T-helper 1 cell (primary cell): ENCODE data around the gene POM121C.
"Not testable (repeated sequence)": the region's sequence is repeated elsewhere in the genome, so short reads cannot be mapped to it uniquely, and the experiment has no call there.

ENCODE experiments used
- DNase-seq, 5 donors: peaks; one replicate each; pipeline ENCODE4 v3.0.0-alpha.2; 2012 to 2020

POM121C gene

DNA sequence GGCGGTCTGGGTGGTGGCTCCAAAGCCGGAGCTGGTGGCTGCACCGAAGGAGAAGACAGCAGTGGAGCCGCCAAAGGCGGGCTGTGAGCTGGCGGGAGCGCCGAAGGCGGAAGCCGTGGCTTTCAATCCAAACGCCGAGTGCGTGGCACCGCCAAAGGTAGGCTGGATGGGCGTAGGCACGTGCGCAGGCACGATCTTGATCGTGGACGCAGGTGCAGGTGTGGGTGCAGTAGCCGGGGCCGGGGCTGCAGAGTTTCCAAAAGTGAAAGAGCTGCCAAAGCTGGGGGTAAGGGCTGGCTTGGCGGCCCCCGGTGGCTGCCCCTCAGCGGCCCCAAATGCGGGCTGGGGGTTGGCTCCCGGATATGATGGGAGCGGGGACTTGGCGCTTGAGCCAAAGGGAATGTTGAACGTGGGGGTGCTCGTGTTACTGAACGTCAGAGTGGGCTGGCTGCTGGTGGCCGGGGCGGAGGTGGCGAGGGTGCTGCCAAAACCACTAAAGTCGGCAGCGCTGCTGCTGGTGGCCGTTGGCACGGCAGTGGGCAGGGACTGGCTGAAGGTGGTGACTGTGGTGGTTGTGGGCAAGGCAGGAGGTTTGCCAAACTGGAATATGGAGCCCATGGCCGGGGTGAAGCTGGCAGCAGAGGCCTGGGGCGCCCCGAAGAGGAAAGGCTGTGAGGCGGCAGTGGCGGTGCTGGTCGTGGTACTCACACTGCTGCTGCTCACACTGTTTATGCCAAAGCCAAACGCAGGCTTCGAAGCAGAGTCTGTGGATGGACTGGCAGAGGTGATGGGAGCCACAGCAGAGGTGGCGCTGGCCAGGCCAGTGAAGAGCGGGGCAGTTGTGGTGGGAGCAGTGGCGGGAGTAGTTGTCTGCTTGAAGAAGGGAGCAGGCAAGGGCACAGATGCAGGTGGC is 64.0 kb downstream of the POM121C start:
- not testable (repeated sequence) for DNase-seq

GRCh38 chr7:75420152-75420551 is 65.9 kb downstream of the POM121C start:
- DNase-seq: not testable (repeated sequence)

DNA sequence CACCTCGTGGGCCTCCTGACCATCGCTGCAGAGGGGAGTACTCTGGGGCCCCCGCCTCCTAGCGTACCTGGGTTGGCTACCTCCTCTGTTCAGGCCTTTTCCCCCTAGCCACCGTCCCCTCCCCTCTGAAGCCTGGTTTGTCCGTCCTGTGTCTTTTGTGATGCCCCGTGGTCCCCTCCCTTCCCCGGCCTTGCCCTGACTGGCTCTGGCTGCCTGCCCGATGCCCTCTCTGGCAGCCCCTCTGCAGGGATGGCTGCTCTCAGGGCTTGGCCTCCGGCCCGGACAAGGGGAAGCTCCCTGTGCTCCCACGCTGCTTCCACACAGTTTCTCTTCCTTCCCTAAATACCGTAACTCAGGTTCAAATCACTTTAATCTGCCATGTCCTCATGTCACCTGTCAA is 66.4 kb downstream of the POM121C start:
- not testable (repeated sequence) for DNase-seq

DNA sequence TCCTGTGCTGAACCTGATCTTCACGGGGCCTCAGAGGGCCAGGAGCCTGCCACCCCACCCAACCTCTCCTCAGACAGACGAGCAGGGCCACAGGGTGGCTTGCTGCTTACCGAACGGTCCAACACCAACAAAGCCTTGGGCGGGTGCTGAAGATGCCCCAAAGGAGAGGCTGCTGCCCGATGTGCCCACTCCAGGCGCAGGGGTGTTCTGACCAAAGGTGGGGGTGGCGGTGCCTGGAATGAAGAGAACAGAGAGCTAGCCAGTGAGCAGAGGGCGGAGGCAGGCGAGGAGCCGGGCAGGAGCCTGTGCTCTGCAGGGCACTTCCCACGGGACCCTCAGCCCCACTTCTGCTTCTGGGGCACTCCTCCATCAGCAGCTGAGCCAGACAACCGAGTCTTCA is 66.9 kb downstream of the POM121C start:
- DNase-seq: not testable (repeated sequence)

- DNase-seq: not testable (repeated sequence)
Measured at GRCh38 chr7:75418292-75418858, 67.7 kb downstream of the POM121C start.

DNA sequence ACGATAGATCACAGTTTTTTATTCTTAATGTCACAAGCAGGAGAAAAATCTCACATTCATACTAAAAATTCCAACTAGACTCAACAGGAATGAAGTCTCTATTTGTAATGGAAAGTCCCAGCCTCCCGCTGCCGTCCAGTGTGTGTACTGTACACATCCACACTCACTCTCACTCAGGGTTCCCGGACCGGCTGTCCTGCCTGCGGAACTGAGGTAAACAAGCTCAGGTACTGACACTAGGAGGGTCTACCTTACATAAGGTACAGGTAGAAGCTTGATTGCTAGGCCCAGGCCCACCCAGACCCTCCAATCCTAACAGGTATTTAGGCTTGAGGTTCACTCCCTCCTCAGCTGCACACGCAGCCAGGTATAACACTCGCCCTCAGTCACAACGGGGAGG is 69.3 kb downstream of the POM121C start:
- not testable (repeated sequence) for DNase-seq

GRCh38 chr7:75415829-75416373 is 70.2 kb downstream of the POM121C start:
- DNase-seq: not testable (repeated sequence)

DNA sequence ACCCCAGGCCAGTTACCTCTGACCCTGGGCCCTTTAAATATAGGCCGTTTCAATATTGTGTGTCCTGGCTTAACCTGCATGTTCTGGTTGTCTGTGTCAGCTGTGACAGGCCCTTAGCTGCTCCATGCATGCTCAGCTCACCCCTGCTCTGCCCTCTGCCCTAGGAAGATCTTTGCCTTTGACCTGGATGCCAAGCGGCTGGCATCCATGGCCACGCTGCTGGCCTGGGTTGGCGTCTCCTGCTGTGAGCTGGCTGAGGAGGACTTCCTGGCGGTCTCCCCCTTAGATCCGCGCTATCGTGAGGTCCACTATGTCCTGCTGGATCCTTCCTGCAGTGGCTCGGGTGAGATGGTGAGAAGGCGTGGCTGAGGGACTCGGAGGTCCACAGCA is 70.7 kb downstream of the POM121C start:
- DNase-seq: not testable (repeated sequence)

- DNase-seq: not testable (repeated sequence)
Measured at GRCh38 chr7:75414708-75415427, 71.2 kb downstream of the POM121C start.

GRCh38 chr7:75414204-75414603 is 71.9 kb downstream of the POM121C start:
- not testable (repeated sequence) for DNase-seq

GRCh38 chr7:75410823-75411173 is 75.3 kb downstream of the POM121C start:
- not testable (repeated sequence) for DNase-seq

- DNase-seq: not testable (repeated sequence)
Measured at GRCh38 chr7:75409880-75410822, 75.9 kb downstream of the POM121C start.

GRCh38 chr7:75404663-75405062 is 81.4 kb downstream of the POM121C start:
- DNase-seq: not testable (repeated sequence)

DNA sequence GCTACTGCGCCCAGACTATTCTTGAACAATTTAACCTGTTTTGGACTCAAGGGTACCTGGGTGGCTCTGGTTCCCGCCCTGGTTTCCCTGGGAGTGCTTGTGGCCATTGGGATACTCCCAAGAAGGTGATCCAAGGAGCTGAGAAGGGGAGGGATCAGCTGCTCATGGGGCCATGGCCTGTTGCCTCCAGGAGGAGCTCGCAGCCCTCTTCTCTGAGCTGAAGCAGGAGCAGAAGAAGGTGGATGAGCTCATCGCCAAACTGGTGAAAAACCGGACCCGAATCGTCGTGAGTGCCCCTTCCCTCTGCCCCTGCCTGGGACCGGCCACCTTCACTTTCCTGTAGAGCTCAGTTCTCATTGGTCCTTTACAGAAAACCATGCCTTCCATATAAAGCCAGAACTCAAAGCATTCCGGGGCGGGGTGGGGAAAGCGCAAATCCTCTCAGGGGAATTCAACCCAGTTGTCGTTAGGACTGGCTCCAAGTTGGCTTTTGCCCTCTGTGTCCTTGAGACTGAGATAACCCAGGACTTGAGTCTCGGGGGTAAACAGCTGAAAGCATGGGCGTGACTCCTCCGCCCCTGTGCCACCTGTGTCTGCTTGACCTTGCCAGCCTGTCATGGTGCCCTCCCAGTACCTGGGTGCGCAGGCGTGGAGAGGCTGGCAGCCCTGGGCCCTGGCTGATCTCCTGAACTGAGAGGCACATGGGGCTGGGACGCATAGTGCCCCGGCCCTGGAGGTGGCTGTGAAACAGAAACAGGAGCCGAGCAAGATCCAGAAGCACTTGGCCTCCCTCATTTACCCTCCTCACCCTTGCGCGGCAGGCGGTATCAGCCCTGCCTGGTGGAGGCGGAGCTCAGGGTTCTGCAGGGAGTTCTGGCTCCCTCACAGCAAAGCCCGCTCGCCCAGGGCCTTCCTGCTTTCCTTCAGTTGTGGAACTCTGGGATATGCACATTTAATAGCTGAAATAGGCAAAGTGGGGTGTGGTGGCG is 82.3 kb downstream of the POM121C start:
- not testable (repeated sequence) for DNase-seq

DNA sequence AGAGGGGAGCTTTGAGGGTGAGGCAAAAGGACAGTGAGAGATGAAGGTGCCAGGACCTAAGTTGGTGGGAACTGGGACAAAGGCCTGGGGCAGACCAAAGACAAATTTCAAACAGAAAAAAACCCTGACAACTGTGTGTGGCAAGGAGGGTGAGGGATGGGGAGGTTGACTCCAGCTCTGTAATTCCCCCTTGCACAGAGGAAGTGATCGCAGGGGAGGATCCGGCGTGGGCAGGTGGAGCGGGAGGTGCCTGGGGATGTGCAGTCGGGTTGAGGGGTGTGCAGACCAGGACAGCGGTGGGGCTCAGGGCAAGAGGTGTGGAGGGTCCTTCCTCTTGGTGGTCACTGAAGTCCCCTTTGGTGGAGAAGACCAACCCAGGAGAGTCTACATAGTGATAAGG is 85.5 kb downstream of the POM121C start:
- not testable (repeated sequence) for DNase-seq

- not testable (repeated sequence) for DNase-seq
Measured at GRCh38 chr7:75398771-75399700, 87.1 kb downstream of the POM121C start.

GRCh38 chr7:75397865-75398264 is 88.2 kb downstream of the POM121C start:
- not testable (repeated sequence) for DNase-seq

GRCh38 chr7:75395329-75395728 is 90.8 kb downstream of the POM121C start, which contains the start of gene TRIM73:
Gene TRIM73 (plus strand): TSS chr7:75395629. CDS start chr7:75398934, 3,305 bp downstream.
- DNase-seq: not testable (repeated sequence)

DNA sequence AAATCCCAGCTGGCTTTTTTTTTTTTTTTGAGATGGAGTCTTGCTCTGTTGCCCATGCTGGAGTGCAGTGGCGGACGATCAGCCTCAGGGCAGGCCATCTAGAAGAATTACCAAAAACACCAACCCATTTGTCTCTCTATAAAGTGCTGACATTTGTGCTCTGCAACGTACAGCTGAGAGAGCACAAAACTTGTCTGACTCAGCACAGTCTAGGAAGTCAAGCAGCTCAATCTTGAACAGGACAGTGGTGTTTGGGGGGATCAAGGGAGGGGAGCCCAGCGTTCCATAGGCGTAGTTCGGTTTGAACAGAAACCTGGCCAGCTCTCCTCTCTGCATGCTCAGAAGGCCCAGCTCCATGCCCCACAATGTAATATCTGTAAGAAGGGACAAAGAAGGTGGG is 92.9 kb downstream of the POM121C start:
- DNase-seq: not testable (repeated sequence)
